ENCODE results near the gene BRD4.

The BRD4 gene

DNA sequence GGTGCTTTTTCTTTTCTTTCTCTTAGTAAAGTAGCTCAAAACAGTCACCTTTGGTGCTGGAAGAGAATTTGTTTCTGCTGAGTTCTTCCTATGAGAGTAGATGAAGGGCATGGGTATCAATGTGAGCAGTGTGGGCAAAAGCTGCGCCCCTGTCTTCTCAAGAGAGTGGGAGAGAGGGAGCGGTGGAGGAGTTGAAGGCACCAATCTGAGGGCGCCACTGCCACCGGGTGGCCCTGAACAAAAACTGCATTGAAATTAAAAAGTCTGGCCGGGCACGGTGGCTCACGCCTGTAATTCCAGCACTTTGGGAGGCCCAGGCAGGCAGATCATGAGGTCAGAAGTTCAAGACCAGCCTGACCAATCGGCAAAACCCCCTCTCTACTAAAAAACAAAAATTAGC lies 71.4 kb downstream of the BRD4 start:
- peaks cover 8% of the 10 kb centered on the region for H3K4me1 Mint-ChIP-seq
- ATAC-seq (no peak), DNase-seq (ENCODE audit: low spot score in 2 of 2) (no peak)
- peaks cover 100% of the 10 kb centered on the region for H3K36me3 Mint-ChIP-seq
- peak overlapping the region; percentile 54 for H3K27ac Mint-ChIP-seq
- H3K9me3 Mint-ChIP-seq = no peaks in the 10 kb centered on the region
- no peak overlapping the region for H3K4me3 Mint-ChIP-seq

DNA sequence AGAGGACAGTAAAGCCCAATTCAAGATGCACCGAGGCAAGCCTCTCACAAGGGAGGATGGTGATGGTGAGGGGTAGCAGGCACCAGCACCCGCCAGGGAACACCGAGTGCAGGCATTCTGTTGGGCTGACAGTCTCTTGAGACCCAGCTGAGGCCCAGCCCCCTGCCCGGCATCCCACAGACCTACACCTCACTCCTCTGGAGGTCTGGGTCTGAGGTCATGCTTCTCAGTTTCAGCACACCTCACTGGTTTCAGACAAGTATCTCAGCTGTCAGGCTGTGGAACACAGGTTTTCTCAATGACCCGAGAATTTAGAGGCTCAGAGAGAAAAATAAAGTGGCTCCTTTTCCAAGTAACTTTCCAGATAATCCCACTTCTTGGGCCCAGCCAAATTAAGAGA lies 72.4 kb downstream of the BRD4 start:
- no peak for ATAC-seq
- peaks cover 9% of the 10 kb centered on the region for H3K4me1 Mint-ChIP-seq
- H3K4me3 Mint-ChIP-seq = no peak overlapping the region
- peaks cover 100% of the 10 kb centered on the region for H3K36me3 Mint-ChIP-seq
- no peak for DNase-seq (ENCODE audit: low spot score in 2 of 2)
- H3K9me3 Mint-ChIP-seq = no peaks in the 10 kb centered on the region
- no peak overlapping the region for H3K27ac Mint-ChIP-seq

DNA sequence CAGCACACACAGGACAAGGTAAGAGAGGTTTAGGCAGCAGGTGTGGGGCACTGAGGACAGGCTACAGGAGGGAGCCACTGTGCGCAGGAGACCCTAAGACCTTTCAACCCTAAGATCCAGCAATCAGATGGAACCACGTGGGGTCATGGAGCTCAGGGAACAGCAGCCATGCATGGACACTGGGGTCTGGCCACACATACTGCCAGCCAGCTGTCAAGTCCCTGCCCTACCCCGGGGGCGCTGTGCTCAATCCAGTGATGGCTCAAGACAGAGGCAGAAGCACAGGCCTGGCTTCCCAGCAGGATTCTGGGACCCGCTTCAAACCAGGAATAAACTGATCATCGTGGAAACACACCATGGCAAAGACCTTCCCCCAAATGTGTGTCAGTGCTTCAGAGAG lies 74.6 kb downstream of the BRD4 start:
- H3K4me1 Mint-ChIP-seq = peaks cover 9% of the 10 kb centered on the region
- ATAC-seq (no peak), DNase-seq (ENCODE audit: low spot score in 2 of 2) (no peak)
- no peak overlapping the region for H3K27ac Mint-ChIP-seq
- H3K36me3 Mint-ChIP-seq = peaks cover 100% of the 10 kb centered on the region
- no peak overlapping the region for H3K4me3 Mint-ChIP-seq
- no peaks in the 10 kb centered on the region for H3K9me3 Mint-ChIP-seq

DNA sequence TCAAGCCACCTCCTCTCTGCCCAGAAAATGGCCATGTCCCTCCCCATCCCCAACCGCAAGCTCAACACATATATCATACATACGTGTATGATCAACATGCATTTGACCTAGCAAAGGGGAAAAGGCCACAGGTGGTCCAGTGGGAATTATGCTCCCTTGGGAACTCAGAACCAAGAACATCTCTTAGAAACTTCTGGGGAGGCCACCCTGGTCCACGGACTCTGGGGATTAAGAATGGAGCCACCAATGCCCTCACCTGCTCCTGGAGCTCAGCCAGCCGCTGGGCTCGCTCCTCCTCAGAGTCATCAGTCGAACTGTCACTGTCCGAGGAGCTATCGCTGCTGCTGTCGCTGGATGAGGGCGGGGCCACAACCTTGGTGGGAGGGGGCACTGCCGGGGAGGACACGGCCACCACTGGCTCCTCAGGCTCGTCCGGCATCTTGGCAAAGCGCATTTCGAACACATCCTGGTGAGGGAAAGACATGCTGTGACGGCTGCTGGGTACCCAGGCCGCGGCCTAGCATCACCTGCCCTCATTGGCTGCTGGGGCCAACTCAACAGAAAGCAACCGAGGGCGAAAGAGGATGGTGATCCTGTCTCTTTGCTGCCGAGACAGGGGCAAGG lies 75.5 kb downstream of the BRD4 start:
- DNase-seq (ENCODE audit: low spot score in 2 of 2) (no peak), ATAC-seq (no peak)
- no peak overlapping the region for H3K27ac Mint-ChIP-seq
- H3K4me1 Mint-ChIP-seq = peaks cover 15% of the 10 kb centered on the region
- no peak overlapping the region for H3K4me3 Mint-ChIP-seq
- peaks cover 100% of the 10 kb centered on the region for H3K36me3 Mint-ChIP-seq
- H3K9me3 Mint-ChIP-seq = no peaks in the 10 kb centered on the region

DNA sequence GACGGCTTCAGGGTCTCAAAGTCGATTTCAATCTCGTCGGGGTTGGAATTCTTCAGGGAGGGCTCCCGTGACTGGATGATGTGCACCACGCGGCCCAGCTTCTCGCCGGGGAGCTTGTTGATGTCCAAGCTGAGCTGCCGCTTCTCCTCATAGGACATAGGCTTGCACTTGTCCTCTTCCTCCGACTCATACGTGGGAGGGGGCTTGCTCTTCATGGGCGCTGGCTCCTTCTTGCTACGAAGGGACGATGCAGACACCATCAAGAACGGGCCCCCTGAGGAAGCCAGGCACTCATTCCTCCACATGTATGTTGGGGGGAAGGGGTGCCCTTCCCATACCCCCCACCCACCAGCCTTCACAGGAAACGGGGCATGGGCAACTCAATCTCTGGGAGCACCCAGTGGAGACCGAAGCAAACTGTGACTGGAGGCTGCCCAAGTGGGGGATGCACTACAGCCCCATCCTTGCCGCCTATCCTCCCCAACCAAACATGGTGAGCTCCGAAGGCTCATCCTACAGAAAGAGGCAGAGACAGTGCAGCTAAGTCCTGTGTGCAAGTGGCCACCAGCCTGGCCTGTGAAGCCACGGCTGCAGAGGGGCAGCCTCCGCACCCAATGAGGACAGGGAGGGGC lies 76.9 kb downstream of the BRD4 start:
- no peaks in the 10 kb centered on the region for H3K9me3 Mint-ChIP-seq
- H3K27ac Mint-ChIP-seq = no peak overlapping the region
- H3K36me3 Mint-ChIP-seq = peaks cover 99% of the 10 kb centered on the region

DNA sequence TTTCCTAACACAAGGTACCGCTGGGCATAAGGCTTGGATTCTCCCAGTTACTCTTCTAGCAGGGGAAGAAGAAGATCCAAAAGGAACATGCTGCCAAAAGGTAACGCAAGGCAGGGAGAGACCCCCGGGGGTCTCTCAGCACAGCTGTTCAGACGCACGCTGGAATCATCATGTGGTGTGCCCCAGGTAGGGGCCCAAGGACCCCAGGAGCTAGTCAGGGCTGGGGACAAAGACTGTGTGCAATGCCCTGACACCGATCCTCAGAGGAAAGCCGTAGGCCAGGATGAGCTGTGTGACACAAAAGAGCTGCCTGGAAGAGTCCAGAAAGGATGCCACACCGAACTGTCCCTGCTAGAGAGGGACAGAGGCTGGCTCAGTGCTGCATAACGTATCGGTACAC lies 77.8 kb downstream of the BRD4 start:
- no peaks in the 10 kb centered on the region for H3K9me3 Mint-ChIP-seq
- no peak overlapping the region for H3K27ac Mint-ChIP-seq
- H3K36me3 Mint-ChIP-seq = peaks cover 98% of the 10 kb centered on the region
- no peak for DNase-seq (ENCODE audit: low spot score in 2 of 2)
- no peak overlapping the region for H3K4me3 Mint-ChIP-seq
- ATAC-seq = no peak
- H3K4me1 Mint-ChIP-seq = peaks cover 15% of the 10 kb centered on the region

More for the DNA sequence above, 76.9 kb downstream of the BRD4 start:
- DNase-seq (ENCODE audit: low spot score in 2 of 2) (no peak), ATAC-seq (no peak)
- peaks cover 15% of the 10 kb centered on the region for H3K4me1 Mint-ChIP-seq
- H3K4me3 Mint-ChIP-seq = no peak overlapping the region

DNA sequence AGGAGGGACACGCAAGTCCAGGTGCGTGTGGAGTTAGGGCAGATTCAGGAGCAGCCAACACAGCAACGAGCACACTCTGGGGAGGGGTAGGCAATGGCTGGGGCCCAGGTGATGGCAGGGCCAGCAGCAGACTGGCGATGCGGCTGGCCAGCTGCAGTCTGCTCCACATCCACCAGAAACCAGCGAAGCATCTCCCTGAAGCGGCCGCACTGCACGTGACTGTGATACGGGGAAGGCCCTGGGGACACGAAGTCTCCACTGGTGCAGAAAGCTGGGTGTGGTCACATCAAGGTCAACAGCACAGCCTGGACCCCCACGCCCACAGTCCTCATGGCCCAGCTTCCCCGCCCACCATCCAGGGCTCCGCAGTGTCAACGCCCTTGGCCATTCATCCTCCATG lies 78.8 kb downstream of the BRD4 start:
- Mint-ChIP-seq H3K27ac (no peak overlapping the region), H3K4me1 (peaks cover 18% of the 10 kb centered on the region), H3K4me3 (no peak overlapping the region), H3K9me3 (no peaks in the 10 kb centered on the region), H3K36me3 (peaks cover 98% of the 10 kb centered on the region)
- ATAC-seq (no peak), DNase-seq (ENCODE audit: low spot score in 2 of 2) (no peak)

GRCh38 chr19:15253061-15253460 lies 79.3 kb downstream of the BRD4 start:
- DNase-seq (ENCODE audit: low spot score in 2 of 2) = no peak
- H3K4me3 Mint-ChIP-seq = no peak overlapping the region
- H3K4me1 Mint-ChIP-seq = peaks cover 22% of the 10 kb centered on the region
- H3K36me3 Mint-ChIP-seq = peaks cover 98% of the 10 kb centered on the region
- H3K27ac Mint-ChIP-seq = peak overlapping the region; percentile 61
- H3K9me3 Mint-ChIP-seq = no peaks in the 10 kb centered on the region
- ATAC-seq = no peak

DNA sequence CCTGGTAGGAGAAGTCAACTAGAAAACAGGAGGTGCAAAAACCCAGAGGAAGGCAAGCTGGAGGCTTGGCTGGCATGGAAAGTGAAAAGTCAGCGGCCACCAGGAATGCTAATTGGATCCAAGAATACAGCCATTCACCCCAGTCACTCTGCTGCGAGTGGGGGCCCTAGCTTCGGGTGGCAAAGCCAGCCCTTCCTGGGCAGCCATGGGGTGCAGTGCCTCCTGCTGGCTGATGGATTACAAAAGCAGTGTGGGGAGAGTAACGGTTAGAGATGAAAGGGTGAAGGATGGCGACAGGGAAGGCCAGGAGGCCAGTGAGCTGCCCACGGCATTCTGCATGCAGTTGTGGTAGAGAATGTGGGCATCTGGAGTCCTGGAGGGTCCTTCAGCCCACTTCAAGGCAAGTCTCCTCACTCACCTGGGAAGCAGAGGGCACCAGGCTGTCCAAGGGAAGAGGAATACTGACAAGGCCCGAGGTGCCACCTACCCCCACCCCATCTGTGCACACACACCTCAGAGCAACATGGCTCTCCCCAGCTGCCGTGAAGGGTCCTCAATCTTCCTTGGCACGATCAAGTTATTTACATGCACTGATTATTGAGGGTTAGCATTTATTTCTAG lies 79.8 kb downstream of the BRD4 start:
- no peak for DNase-seq (ENCODE audit: low spot score in 2 of 2)
- no peaks in the 10 kb centered on the region for H3K9me3 Mint-ChIP-seq
- no peak for ATAC-seq
- H3K4me3 Mint-ChIP-seq = no peak overlapping the region
- H3K36me3 Mint-ChIP-seq = peaks cover 98% of the 10 kb centered on the region
- peak overlapping the region; percentile 61 for H3K27ac Mint-ChIP-seq
- H3K4me1 Mint-ChIP-seq = peaks cover 22% of the 10 kb centered on the region

GRCh38 chr19:15251749-15252397 lies 80.5 kb downstream of the BRD4 start:
- no peak overlapping the region for H3K4me3 Mint-ChIP-seq
- H3K4me1 Mint-ChIP-seq = peaks cover 22% of the 10 kb centered on the region
- H3K27ac Mint-ChIP-seq = peak overlapping the region; percentile 61
- H3K36me3 Mint-ChIP-seq = peaks cover 97% of the 10 kb centered on the region
- no peak for ATAC-seq
- H3K9me3 Mint-ChIP-seq = no peaks in the 10 kb centered on the region
- DNase-seq (ENCODE audit: low spot score in 2 of 2) = no peak

DNA sequence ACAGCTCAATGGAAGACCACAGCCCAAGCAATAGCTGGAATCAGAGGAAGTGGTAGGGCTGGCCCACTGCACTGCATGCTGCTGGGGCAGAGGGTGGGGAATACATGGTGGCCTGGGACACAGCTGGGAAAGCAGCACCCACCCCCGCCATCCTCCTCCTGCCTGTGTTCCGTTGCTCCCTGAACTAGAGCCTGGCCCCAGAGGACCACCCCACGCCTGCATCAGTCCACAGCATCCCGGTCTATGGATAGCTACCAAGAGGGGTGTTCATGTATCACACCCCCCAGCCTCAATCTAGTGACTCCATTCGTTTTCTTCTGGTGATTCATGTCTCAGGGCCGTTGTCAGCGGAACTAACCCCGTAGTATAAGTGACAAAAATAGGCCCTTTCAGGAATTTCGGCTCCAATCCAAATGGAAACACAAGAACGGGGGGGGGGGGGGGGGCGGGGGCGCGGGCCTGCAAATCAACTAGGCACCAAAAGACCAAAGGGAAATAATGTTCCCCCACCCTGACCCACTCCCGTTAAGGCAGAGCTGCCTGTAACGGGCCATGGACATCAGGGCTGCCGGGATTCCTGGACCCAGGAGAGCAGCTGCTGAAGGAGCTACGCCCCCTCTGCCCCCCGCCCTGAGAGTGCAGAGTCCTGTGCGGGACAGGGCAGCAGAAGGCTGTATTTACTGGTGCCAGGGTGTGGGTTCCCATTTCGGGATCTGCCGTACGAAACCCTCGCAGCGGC lies 81.2 kb downstream of the BRD4 start:
- Mint-ChIP-seq H3K9me3 (no peaks in the 10 kb centered on the region), H3K27ac (no peak overlapping the region), H3K4me3 (no peak overlapping the region), H3K36me3 (peaks cover 97% of the 10 kb centered on the region), H3K4me1 (peaks cover 26% of the 10 kb centered on the region)
- DNase-seq (ENCODE audit: low spot score in 2 of 2) (no peak), ATAC-seq (no peak)

DNA sequence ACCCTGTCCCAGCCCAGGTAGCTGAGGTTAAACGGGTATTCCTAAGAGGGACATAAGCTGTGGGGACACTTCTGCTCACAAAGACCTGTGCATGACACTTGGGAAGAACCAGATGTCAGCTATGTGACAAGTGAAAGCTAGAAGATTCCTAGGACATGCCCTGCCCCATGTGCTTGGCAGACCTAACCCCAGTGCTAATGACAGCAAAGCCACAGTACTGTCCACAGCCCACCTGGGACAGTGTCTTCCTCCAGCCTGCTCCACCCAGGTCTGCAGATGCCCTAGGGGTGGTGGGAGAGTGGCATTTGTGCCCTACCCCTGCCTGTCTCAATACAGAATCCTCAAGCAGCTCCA lies 81.7 kb downstream of the BRD4 start:
- ATAC-seq (no peak), DNase-seq (ENCODE audit: low spot score in 2 of 2) (no peak)
- peaks cover 97% of the 10 kb centered on the region for H3K36me3 Mint-ChIP-seq
- H3K4me3 Mint-ChIP-seq = no peak overlapping the region
- no peaks in the 10 kb centered on the region for H3K9me3 Mint-ChIP-seq
- no peak overlapping the region for H3K27ac Mint-ChIP-seq
- H3K4me1 Mint-ChIP-seq = peaks cover 27% of the 10 kb centered on the region

GRCh38 chr19:15249972-15250639 lies 82.2 kb downstream of the BRD4 start:
- H3K4me1 Mint-ChIP-seq = peaks cover 28% of the 10 kb centered on the region
- H3K4me3 Mint-ChIP-seq = no peak overlapping the region
- ATAC-seq (no peak), DNase-seq (ENCODE audit: low spot score in 2 of 2) (no peak)
- H3K27ac Mint-ChIP-seq = no peak overlapping the region
- no peaks in the 10 kb centered on the region for H3K9me3 Mint-ChIP-seq
- H3K36me3 Mint-ChIP-seq = peaks cover 93% of the 10 kb centered on the region

- Mint-ChIP-seq H3K36me3 (peaks cover 93% of the 10 kb centered on the region), H3K4me1 (peaks cover 31% of the 10 kb centered on the region), H3K27ac (no peak overlapping the region), H3K4me3 (no peak overlapping the region), H3K9me3 (no peaks in the 10 kb centered on the region)
- ATAC-seq (no peak), DNase-seq (ENCODE audit: low spot score in 2 of 2) (no peak)
Observed at GRCh38 chr19:15249528-15249874, 82.8 kb downstream of the BRD4 start.
